ENCODE data around the gene SLC25A23.

The SLC25A23 gene

GRCh38 chr19:6442087-6442688 lies 17.4 kb downstream of the SLC25A23 start:
- no peak overlapping the region for H3K4me3 ChIP-seq (ENCODE audit: low read depth, low read length)
- no peak for TF ChIP-seq CTCF (conservative IDR thresholded peaks at IDR 0.05; ENCODE audit: low read depth, low read length)
- DNase-seq (ENCODE audit: low read depth): no peak

GRCh38 chr19:6440905-6441304 lies 18.7 kb downstream of the SLC25A23 start:
- no peak for DNase-seq (ENCODE audit: low read depth)
- no peak overlapping the region for H3K4me3 ChIP-seq (ENCODE audit: low read depth, low read length)
- no peak for TF ChIP-seq CTCF (conservative IDR thresholded peaks at IDR 0.05; ENCODE audit: low read depth, low read length)

GRCh38 chr19:6439743-6440142 lies 19.8 kb downstream of the SLC25A23 start:
- no peak overlapping the region for H3K4me3 ChIP-seq (ENCODE audit: low read depth, low read length)
- TF ChIP-seq CTCF (conservative IDR thresholded peaks at IDR 0.05; ENCODE audit: low read depth, low read length): no peak
- DNase-seq (ENCODE audit: low read depth): no peak

- H3K4me3 ChIP-seq (ENCODE audit: low read depth, low read length): no peak within 1 kb of the TSS
- no peak for DNase-seq (ENCODE audit: low read depth)
- TF ChIP-seq CTCF (conservative IDR thresholded peaks at IDR 0.05; ENCODE audit: low read depth, low read length): no peak
Measured at GRCh38 chr19:6433663-6434062, 25.9 kb downstream of the SLC25A23 start, which contains the start of gene SLC25A41. TSS of gene SLC25A41 (minus strand) at chr19:6433763. CDS start at chr19:6433693, 70 bp downstream.

- H3K4me3 ChIP-seq (ENCODE audit: low read depth, low read length): no peak overlapping the region
- no peak for TF ChIP-seq CTCF (conservative IDR thresholded peaks at IDR 0.05; ENCODE audit: low read depth, low read length)
- DNase-seq (ENCODE audit: low read depth): no peak
Measured at GRCh38 chr19:6433165-6433564, 26.4 kb downstream of the SLC25A23 start.

GRCh38 chr19:6431891-6432290 lies 27.7 kb downstream of the SLC25A23 start:
- no peak for TF ChIP-seq CTCF (conservative IDR thresholded peaks at IDR 0.05; ENCODE audit: low read depth, low read length)
- no peak for DNase-seq (ENCODE audit: low read depth)
- H3K4me3 ChIP-seq (ENCODE audit: low read depth, low read length): no peak overlapping the region

All from choroid plexus epithelial cell (primary cell).